Measurements from ENCODE around the gene RGS14.

Gene RGS14

DNA sequence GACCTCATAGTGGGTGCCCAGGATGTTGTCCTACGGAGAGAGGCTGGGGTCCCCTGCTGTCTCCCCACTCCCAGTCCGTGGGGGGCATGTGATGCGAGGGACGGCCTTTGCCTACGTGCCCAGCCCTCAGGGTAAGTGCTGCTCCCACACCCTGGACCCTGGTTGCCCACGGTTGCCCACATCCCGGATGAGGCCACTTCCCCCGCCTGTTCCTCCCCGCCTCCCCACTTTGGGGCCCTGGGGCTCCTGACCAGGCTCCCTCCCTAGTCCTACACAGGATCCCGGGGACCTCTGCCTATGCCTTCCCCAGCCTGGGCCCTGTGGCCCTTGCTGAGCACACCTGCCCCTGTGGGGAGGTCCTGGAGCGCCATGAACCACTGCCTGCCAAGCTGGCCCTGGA is 28.0 kb downstream of the RGS14 start:
- DNase-seq = no peak

DNA sequence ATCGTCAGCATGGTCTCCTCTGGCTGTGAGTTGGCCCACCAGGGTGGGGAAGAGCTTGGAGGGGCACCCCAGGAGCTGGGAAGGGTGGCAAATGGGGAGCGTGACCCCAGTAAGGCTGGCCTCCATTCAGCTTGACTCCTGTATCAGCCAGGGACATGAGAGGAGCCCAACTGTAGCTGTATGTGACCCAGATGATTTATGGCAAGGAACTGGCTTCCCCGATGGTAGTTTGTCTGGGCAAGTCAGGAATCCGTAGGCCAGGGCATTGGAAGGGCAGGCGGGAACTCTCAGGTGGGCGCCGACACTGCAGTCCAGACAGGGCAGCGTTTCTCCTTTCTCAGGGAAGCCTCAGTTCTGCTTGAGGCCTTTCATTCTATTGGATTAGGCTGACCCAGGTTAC is 28.8 kb downstream of the RGS14 start:
- no peak for DNase-seq

- no peak for DNase-seq
Measured at GRCh38 chr5:177387405-177387804, 29.7 kb downstream of the RGS14 start.

- no peak for DNase-seq
Measured at GRCh38 chr5:177388521-177389052, 30.9 kb downstream of the RGS14 start.

DNA sequence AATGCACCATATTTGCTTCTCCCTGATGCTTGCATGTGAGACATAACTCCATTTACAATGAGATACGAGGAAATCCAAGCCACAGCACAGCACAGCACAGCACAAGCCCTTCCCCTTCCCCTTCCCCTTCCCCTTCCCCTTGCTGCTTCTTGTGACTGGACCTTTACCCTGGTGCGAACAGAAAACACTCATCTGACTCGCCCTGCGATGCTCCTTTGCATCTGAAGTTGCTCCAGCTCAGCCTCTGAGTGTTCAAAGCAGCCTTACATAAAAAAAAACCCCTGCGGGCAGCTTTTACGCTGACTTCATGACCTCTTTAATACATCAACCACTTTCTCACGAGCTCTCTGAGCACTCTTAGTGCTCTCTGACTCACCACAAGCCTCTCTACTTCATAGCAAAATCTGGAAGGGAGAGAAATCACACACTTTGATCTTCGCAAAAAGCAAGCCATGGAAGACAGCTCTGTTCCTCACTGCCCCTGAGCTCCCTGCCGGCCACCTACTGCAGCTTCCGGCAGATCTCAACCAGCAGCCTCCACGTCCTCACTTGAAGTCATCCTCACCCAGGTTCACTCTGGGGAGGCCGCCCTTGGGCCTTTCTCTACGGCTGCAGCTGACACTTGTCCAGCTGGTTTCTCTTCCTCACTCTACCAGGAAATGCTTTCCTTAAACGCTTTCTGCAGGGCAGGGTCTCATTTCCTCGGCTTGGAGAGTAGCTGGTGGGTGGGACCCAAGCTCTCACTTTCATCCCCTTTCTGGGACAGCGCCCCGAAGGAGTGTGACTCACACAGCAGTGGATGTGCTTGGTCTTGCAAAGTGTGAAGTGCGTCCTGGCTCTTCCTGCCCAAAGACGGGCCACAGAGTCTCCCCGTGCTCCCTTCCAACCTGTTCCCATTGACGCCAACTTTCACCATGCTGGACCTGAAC is 31.8 kb downstream of the RGS14 start:
- peak; percentile 11 for DNase-seq

DNA sequence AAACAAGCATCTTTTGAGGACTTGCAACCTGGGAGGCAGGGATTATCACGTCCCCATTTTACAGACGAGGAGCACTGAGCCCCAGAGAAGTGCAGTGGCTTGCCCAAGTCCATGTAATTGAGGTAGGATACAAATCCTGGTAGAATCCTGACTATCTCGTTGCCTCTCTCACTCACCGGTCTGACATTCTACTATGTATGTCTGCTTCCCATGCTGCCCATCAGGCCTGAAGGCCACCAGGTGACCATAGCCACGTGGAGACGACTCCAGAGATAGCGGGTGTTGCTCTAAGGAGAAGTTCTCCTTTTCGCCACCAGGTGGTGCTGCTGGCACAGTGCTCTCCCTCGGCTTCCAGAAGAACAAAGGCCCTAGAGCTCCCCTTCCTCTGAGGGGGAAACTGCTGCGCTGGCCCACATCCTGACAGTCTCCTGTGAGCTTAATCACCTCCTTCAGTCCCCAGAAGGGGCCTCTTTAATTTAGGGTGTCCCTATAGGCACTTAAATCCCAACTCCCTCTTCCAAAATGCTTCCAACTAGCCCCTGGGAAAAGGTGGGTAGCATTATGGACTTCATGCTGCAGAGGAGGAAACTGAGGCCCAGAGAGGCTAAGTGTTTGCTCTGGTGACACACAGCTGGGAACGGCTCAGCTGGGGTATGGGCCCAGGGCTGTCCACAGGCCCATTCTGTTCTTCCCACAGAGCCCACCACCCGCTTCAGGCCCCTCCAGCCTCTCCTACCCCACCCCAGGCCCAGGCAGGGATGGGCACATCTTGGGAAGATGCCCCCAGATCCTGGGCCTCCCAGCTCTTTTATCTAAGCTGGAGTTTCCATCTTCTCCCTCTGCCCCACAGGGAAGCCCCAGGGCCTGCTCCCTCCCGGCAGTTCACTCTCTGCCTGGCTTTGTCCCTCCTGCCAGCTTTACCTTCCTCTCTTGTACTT is 32.9 kb downstream of the RGS14 start:
- peak; percentile 92 for DNase-seq

- no peak for DNase-seq
Measured at GRCh38 chr5:177392765-177393164, 35.0 kb downstream of the RGS14 start.

DNA sequence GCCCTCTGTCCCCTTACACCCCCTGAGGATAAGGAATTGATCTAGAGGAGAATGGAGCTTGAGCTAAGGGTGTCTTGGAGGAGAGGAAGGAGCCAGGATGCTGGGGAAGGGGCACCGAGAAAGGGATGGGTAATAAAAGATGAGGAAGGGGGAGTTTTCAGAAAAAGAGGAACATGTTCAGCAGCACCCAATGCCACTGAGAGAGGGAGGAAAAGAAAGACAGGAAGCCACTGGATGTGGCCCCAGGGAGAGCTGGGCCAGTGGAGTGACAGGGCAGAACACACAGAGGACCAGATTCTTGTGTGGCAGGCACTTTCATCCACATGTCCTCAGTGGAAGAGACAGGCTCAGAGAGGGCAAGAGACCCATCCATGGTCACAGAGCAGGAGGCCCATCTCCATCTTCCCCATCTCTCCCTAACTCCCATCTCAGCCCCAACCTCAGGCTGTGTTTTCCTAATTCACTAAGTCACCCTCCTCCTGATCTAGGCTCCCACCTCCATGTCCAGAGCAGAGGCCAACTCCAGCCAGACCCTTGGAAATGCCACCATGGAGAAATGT is 35.6 kb downstream of the RGS14 start:
- DNase-seq = peak; percentile 20

DNA sequence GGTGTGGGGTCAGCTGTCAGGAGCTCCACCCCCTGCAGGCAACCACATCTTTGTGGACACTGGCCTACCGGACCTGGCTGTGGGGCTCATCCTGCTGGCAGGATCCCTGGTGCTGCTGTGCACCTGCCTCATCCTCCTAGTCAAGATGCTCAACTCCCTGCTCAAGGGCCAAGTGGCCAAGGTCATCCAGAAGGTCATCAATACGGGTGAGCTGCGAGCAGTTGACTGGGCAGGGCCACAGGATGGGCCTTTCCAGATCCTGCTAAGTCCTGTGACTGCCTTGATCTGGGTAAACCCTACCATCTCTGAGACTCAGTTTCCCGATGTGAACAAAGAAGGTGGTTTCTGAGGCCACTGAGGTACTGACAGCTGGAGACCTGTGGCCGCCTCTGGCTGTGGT is 36.3 kb downstream of the RGS14 start:
- no peak for DNase-seq

GRCh38 chr5:177396078-177396477 is 38.4 kb downstream of the RGS14 start:
- no peak for DNase-seq

DNA sequence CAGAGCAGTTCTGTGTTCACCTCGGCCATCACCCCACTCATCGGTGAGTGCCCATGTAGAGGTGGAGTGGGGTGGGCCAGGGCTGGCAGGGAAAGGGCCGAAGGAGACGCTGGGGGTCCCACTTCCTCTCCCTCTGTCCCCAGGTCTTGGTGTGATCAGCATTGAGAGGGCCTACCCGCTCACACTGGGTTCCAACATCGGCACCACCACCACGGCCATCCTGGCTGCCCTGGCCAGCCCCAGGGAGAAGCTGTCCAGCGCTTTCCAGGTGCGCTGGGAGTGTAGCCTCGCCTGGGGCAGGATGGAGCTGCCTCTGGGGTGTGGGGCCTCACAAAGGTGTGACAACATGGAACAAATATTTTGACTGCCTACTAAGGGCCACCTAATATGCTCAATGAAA is 39.1 kb downstream of the RGS14 start:
- DNase-seq = no peak

GRCh38 chr5:177397875-177398390 is 40.2 kb downstream of the RGS14 start:
- DNase-seq = no peak

DNA sequence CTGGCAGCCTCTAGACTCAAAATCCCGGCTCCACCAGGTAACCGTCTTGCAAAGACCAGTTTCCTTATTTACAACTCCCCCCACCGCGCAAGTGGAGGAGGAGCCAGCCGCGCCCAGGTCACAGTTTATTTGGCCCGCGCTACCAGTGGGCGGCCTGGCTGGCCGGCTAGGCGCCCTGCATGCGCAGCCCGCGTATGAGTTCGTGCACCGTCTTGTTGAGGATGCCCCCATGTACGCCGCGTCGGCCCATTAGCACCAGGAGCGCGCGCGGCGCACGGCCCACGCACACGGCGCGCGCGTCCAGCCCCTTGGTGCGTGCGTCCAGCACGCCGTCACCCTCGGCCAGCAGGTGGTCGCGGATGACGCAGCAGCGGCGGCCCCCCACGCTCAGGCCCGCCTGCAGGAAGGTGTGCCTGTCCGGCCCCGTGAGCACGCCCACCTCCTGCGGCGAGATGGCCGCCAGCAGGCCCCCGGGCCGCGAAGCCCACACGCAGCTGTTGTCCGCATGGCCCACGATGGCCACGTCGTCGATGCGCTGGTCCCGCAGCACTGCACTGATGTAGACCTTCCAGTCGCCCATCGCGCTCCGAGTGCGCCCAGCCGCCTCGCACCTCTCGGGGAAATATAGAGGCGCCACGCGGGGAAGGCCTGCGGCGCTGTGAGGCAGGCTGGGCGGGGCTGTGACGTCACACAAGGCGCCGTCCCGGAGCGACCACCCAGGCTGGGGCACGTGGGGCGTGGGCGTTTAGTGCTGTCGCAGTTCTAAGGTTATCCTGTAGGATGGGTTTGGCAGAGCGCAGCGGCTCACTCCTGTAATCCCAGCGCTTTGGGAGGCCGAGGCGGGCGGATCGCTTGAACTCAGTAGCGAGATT is 42.5 kb downstream of the RGS14 start, which contains the start of gene PFN3:
TSS of gene PFN3 (minus strand) at position 665 of the 872 bp plus-strand sequence. CDS start at position 580, 85 bp downstream.
- DNase-seq = no peak

DNA sequence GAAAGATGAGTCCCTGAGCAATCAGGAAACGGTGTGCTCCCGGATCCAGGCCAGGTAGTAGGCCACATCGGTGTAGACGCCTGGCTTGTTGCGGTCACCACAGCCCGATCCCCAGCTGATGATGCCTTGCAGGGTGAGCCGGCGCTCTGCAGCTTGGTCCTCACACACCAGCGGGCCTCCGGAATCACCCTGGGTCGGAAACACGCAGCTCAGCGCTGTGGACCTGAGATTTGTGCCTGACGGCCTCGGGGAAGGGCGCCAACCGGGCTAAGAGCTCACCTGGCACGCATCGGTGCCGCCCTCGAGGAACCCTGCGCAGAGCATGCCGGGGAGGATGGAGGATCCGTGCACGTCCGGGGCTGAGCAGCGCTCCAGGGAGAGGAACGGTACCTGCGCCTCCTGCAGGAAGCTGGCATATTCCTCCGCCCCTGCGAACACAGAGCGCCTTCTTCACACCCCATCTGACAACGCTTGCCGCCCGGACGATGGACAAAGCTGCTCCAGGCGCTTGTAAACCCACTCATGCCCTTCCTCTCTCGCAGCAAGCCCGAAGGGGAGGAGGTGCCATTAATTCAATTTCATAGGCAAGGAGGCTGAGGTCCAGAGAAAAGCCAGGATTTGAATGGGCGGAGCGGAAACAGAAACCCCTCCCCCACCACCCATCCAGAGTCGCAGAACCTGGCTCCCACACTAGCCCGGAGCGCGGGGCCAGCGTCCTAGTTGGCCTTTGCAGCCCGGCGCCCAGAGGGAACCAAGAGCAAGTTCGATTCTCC is 44.7 kb downstream of the RGS14 start:
- DNase-seq = no peak

GRCh38 chr5:177403102-177403791 is 45.5 kb downstream of the RGS14 start:
- peak; percentile 64 for DNase-seq

DNA sequence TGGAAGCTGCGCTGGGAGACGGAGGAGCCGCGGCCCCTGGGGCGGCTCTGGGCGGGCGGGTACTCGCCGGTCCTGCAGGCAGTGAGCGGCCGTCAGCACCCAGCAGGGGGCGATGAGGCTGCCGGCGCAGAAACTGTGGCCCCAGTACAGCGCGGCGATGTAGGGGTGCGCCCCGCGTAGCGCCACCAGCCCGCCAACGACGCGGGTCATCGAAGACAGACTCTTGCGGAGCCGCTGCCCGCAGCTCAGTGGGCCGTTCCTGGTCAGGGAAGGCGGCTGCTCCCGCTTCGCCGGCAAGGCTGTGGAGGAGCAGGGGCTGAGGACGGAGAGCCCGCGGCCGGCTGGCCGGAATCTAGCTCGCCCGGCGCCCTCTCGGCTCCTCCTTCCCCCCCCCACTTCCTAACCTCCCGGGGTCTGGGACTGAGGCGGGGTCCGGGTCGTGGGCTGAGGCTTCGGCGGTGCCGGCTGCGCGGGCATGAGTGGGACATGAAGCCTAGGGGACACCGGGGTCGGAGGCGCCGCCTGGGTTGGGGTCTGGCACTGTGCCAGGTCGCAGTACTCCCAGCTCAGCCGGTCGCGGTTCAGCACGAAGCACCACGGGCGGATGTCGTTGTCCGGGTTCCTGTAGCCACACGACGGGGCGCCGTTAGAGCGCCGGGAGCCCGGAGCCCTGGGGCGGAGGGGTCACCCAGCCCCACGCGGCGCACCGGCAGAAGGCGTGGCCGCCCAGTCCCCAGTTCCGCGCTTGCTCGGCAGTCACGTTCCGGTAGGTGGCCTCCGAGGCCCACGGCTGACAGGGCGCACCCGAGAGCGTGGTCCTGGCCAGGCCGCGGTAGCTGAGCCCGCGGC is 46.3 kb downstream of the RGS14 start:
- peak; percentile 91 for DNase-seq

- DNase-seq = no peak
Measured at GRCh38 chr5:177404641-177405179, 47.0 kb downstream of the RGS14 start.

GRCh38 chr5:177405312-177405711 is 47.6 kb downstream of the RGS14 start:
- no peak for DNase-seq

- no peak for DNase-seq
Measured at GRCh38 chr5:177405805-177406204, 48.1 kb downstream of the RGS14 start.

Measured in OCI-M1 (cell line).